ENCODE measurements around the gene LTBP1. TPM values are rescaled to one million over a fixed set of nuclear protein-coding genes. Genes with fewer than 3 reads are reported as not detected.
A peak's percentile ranks its signal among the peaks of the same experiment; 100 is the strongest.
"Not testable (repeated sequence)": the region's sequence is repeated elsewhere in the genome, so short reads cannot be mapped to it uniquely, and the experiment has no call there.

Gene LTBP1
- total RNA-seq, 1 donor from 2014 or later: 36.1 TPM

DNA sequence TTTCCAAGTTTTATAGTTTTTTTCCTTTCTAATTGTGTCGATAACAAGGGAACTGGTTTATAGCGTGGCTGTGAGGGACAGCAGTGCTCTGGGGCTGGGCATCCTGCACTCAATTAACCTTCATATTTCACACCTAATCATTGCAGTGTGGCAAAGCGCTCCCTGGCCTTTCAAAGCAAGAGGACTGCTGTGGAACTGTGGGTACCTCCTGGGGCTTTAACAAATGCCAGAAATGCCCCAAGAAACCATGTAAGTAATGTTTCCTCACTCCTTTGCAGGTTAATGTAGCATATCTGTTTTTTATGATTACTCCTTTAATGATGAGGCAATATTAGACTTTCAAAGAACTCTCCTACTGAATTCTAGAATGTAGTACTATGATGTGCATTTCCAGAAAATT is 270.7 kb downstream of the LTBP1 start:
- no peak for DNase-seq (ENCODE audit: low read depth in 2 of 2)

DNA sequence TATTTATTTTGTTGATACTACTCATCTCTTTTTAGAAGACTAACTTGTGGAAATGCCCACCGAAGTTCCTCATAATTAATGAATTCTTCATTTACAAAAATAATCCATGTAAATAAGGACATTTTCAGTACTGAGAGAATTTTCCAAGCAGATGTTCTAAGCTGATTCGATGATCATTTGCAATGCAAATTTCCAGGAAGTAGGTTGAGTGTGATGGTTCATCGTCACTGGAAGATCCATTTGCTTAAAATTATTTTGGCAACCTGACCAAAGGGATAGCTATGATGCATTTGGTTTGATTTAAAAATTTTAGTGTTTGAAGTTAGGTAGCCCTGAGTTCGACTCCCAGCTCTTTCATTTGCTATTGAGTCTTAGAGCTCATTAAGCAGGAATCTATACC is 272.4 kb downstream of the LTBP1 start:
- DNase-seq (ENCODE audit: low read depth in 2 of 2): no peak

DNA sequence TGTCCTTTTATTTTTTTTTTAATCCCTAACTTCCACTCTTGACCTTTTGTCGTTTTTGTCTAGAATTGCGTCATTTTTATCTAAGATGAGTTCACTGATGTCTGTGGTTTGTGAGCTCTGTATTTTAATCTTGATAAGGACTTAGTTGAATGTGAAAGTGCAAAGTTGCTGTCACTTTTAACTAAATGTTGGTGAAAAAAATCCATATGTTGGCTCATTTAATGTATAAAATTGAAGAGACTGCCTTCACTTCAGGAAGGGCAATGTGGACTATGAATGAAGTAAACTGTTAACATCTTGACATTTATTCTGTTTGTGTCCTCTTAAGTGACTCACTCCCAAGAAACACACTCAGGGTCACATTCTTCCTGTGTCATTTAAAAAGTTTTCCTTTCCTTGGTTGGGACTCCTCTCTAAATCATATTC is 273.1 kb downstream of the LTBP1 start:
- peak in 1 of 2 donors; percentile 56 for DNase-seq (ENCODE audit: low read depth in 2 of 2)

DNA sequence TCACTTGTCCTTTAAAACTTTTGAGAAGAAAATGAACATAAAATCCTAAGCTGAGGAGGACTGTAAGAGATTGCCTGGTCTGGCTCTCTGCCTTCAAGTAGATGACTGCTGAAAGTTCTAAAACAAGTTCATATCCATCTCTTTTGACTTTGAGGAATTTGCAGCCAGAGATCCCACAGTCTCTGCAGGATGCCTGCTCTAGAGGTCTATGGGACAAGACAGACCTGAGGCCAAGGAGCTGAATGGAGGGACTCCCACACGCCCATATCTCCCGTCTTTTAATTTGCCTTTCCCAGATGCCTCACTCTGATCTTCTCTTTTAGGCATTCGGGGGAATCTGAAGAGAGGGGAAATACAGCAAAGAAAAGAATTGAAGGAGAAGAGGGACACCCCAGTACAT is 273.8 kb downstream of the LTBP1 start:
- no peak for DNase-seq (ENCODE audit: low read depth in 2 of 2)

DNA sequence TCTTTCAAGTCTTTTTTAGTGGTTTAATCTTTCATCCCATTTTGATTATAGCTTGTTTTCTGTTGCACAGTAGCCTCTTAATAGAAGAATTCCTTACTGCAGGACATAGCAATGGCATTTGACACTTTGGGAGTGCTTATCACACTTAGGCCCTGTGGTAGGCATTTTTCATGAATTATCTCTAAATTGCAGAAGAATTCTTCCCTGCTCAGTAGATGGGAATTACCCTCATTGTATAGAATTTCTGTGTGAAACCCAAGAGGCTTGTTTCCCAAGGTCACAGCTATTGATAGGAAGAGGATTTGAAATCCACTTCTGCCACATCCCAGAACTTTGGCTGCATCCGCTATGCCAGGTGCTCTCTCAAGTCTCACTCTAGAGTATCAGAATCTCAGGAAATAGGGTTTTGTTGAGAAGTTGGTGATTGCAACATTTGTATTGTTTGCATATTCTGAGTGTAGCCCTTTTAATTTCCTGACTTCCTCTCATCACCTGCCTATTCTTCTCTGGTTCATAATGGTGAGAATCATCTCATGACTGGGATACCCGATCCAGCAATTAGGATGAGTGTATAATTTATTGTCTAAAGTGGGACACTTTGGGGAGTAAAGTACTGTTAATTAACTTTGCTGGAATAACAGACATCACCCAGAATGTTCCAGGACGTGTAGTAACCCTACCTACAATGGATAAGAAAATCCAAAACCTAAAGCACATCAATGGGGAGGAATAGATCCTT is 274.5 kb downstream of the LTBP1 start:
- DNase-seq (ENCODE audit: low read depth in 2 of 2): peak in 1 of 2 donors; percentile 59

DNA sequence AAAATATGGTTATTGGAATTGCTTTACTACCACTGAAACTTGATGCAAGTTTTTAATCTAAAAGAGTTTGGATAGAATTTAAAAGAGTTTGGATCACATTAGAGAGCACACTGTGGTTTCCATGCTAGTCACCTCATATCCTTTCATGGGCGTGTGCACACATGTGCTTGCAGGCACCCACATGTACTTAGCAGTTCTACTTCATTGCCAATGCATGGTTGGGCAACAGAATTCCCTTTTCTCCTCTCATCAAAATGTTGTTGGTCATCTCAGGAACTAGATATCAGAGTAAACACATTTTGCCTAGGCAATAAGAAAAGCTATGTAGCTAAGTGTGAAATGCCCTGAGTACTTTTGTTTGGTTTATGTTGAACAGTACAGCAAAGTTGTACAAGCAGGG is 275.6 kb downstream of the LTBP1 start:
- no peak for DNase-seq (ENCODE audit: low read depth in 2 of 2)

DNA sequence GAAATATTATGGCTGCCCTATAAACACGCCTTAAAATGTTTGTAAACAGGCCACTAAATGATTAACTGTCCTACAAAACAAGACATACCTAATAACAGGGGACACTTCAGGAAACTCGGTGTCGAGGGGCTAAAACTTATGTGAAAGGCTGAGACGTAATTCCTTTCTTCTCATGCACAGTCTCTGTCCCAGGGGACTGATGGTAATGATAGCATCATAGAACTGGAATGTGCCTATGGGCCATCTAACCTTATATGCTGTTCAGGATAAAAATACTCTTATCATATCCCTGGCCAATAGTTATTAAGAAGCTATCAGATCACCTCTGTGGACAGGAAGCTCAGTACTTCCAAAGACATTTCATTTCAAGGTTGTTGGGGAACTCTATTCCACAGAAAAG is 277.1 kb downstream of the LTBP1 start:
- DNase-seq (ENCODE audit: low read depth in 2 of 2): no peak

DNA sequence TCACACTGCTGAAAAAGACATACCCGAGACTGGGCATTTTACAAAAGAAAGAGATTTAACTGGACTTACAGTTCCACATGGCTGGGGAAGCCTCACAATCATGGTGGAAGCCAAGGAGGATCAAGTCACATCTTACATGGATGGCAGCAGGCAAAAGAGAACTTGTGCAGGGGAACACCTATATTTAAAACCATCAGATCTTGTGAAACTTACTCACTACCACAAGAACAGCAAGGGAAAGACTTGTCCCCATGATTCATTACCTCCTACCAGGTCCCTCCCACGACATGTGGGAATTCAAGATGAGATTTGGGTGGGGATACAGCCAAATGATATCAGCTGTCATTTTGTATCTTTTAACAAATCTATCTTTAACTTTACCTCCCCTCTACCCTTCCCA is 278.6 kb downstream of the LTBP1 start:
- DNase-seq (ENCODE audit: low read depth in 2 of 2): no peak

DNA sequence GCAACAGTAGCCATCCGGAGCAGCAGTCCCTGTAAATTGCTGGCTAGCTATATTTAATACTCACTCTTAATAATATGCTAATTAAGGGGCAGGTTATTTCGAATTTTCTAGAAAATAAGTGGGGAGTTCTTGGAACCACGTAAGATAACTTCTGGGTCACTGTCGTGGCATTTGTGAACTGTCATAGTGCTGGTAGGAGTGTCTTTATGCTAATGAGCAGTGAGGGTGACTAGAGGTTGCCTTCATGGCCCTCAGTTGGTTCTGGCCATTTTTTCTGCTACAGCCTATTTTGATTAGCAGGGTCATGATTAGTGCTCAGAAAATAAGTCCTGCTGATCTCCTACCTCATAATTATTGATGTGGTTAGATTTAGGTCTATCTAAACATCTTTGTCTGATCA is 279.8 kb downstream of the LTBP1 start:
- DNase-seq (ENCODE audit: low read depth in 2 of 2): no peak

DNA sequence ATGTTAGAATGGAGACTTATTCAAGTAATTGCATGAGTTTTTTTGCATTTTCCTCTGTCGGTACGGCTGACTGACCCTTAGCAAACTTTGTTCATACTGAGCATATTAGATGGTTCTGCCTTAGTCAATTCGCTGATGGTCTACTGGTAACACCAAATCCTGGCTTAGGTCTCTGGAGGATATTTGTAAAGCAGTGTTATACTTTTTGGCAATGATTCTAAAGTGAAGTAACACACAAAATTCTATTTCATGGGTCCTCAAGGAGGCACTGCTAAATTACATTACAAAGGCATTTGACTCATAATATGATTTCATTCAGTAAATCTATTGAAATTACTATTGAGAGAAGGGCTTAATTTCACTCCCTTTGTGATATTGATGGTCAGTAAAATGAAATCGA is 282.9 kb downstream of the LTBP1 start:
- no peak for DNase-seq (ENCODE audit: low read depth in 2 of 2)

DNA sequence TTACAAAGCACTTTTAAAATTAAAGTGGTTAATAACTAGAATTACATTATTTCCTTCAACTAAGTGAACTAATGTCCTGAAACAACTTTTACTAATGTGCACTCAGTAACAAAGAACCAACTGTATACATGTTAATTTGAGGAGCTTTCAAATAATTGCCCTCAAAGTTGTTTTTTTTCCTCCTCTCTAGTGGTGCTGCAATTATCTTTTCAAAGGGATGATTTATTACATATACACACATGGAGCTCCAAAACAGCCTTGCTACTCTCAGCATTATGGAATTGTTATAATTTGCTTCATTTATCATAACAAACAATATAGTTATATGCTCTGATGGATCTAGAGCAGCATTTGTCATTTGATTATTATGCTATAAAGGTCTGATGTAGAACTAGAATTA is 283.4 kb downstream of the LTBP1 start:
- DNase-seq (ENCODE audit: low read depth in 2 of 2): no peak

DNA sequence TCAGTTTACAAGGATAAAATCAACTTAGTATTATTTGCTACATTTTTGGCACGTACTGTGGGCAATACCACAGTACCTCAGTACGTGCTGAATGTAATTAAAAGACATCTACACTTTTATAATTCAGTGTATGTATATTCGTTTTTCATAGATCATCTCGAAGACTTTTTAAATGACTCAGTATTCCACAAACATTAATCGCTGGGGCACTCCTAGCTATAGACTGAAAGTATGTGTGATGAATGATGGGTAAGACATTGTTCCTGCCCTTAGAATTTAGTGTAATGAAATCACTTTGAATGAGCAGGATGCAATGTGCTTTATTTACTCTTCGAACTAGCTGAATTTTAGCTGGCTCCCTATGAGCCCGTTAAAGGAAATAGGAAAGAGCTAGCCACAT is 284.1 kb downstream of the LTBP1 start:
- DNase-seq (ENCODE audit: low read depth in 2 of 2): no peak

DNA sequence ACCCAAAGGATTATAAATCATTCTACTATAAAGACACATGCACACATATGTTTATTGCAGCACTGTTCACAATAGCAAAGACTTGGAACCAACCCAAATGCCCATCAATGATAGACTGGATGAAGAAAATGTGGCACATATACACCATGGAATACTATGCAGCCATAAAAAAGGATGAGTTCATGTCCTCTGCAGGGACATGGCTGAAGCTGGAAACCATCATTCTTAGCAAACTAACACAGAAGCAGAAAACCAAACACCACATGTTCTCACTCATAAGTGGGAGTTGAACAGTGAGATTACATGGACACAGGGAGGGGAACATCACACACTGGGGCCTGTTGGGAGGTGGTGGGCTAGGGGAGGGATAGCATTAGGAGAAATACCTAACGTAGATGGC is 288.8 kb downstream of the LTBP1 start:
- DNase-seq (ENCODE audit: low read depth in 2 of 2): not testable (repeated sequence)

DNA sequence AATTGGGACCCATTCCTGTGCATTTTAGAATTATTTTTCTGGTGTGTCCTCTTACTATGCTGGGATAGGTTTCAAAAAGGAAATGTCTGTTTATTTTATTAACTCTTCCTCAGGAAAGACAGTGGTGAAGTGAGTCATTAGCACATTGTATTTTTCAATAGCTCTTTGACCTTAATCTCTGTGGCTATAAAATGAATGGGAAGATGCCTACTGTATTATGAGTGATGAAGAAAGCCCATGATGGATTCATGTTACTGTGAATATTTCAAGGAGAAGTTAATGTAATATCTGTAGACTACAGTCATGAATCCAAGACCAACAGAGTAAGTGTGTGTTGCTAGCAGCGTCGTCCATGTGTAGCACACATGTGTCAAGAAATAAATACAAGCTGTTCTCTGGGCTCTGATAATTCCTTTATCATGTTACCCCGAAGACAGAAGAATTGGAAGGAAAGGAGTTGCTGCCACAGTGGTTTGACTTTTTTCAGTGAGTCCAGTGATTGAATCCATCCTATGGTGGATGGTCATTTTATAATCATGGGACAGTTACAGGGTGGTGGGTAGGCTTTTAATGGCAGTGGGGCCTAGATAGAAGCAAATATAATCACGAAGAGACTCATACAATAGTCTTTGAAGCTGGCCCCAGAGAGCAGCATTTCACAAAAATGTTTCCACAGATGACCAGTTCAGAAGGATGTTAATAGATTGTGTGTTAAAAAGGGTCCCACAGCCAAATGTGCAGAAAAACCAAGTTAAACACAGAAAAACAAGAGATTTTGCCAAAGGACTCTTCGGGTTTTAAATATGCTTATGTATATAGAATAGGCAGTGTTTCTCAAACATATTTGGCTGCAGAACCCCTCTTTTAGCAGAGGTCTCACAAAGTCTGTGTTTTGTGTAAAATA is 290.0 kb downstream of the LTBP1 start:
- peak; percentile 91 for DNase-seq (ENCODE audit: low read depth in 2 of 2)

DNA sequence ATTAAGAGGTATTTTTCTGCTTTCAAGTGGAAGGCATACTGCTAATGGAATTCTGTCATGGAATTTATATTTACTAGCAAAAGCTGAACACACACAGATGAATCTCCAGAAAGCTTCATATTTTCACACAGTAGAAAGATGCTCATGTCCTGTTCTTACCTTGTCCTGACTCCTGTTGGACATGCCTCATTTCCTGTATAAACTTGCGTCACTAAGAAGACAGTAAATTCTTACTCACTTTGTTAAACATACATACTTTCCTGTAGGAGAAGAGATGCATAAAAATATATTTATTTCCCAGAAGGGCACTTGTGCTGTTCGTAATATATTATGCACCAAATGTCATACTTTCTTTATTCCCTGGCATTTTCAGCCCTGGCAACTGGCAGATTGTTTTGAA is 291.4 kb downstream of the LTBP1 start:
- DNase-seq (ENCODE audit: low read depth in 2 of 2): peak in 1 of 2 donors; percentile 90

DNA sequence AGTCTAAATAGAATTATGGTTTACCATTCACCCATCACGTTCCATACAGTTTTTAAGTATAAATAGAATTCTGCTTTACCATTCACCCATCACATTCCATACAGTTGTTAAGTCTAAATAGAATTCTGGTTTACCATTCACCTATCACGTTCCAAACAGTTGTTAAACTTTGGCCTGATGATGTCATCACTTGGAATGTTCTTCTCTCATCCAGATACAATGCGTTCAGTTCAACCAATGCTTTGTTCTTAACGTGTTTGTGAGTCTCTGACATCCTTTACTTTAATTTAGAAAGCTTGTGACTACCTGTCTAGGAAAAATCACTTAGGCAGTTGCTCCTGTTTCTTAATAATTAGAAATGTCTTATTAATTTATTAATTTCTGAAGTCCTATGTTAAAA is 293.4 kb downstream of the LTBP1 start:
- DNase-seq (ENCODE audit: low read depth in 2 of 2): peak; percentile 50 to 59

DNA sequence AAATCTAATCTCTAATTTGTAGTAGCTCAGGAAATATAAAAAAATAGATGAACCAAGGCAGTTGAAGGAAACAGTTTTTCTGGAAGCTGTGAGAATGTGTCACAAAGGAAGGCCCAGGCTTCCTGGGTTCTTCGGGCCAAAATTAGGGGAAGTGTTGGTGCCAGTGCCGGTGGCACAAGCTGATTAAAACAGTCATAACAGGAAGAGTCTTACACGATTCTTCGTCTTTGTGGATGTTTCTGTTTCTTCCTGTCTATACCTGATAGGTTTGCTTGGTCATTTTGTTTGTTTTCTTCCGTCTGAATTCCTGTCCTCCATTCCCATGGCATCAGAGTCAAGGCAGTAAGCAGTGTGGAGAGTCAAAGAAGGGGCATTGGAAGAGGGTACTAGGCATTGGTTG is 294.3 kb downstream of the LTBP1 start:
- peak in 1 of 2 donors; percentile 40 for DNase-seq (ENCODE audit: low read depth in 2 of 2)

DNA sequence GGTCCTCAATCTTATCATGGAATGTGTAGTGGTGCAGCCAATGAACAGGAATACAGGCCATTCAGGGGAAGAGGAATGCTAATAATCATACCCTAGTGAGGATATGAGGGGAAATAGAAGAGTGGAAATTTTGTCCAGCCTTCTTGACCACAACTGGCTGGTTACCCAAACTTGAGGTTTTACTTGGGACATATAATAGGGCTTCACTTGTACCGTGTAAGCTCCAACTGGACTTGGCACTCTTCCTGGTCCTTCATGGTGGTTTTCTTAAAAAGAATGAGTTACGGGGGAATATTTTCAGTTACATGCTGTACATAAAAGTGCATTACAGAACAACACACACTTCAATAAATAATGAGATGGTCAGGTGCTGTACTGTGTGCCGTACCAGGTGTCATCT is 294.8 kb downstream of the LTBP1 start:
- DNase-seq (ENCODE audit: low read depth in 2 of 2): no peak

DNA sequence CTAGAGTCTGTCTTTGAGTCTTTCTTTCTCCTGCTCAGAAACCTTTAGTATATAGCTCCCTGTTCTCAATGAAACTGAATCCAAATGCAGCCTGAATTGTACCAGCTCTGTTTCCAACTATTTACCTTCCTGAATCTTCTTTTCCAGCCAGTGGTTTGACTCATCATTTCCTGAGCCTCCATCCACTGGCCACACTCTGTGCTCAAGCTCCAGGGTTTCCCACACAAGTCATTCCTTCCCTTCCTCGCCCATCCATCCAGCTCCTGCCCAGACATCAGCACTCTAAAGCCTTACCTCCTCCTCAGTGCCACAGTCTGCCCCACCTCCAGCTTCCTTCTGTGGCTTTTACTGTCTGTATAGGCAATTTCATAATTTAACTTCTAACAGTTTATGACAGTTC is 296.1 kb downstream of the LTBP1 start:
- peak; percentile 85 to 95 for DNase-seq (ENCODE audit: low read depth in 2 of 2)

DNA sequence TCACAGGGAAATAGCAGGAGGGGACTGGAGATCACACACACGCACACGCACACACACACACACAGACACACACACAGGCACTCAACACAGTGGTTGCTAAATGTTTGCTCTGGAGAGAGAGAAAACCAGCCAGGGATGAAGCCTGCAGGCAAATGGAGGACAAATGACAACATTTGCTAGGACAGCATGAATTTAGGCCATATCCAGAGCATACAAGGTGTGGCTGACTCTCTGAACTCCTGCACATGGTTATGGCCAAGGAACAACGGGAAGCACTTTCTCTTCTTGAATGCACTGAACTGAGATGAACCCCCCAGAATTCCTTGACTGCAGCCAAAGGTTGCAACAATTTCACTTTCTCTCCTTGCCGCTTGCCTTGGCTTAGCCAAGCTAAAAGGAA is 299.7 kb downstream of the LTBP1 start:
- DNase-seq (ENCODE audit: low read depth in 2 of 2): no peak

DNA sequence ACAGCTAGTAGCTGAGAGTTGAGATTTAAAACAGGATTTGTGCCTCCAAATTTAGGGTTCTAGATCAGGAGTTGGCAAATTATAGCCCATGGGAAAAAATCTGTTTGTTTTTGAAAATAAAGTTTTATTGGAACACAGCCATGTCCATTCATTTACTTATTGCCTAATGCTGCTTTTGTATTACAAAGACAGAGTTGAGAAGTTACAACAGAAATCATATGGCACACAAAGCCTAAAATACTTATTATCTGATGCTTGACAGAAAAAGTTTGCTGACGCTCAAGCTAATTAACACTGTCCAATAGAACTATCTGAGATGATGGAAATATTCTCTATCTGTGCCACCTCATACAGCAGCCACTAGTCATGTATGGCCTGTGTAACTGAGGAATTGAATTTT is 300.6 kb downstream of the LTBP1 start:
- no peak for DNase-seq (ENCODE audit: low read depth in 2 of 2)

DNA sequence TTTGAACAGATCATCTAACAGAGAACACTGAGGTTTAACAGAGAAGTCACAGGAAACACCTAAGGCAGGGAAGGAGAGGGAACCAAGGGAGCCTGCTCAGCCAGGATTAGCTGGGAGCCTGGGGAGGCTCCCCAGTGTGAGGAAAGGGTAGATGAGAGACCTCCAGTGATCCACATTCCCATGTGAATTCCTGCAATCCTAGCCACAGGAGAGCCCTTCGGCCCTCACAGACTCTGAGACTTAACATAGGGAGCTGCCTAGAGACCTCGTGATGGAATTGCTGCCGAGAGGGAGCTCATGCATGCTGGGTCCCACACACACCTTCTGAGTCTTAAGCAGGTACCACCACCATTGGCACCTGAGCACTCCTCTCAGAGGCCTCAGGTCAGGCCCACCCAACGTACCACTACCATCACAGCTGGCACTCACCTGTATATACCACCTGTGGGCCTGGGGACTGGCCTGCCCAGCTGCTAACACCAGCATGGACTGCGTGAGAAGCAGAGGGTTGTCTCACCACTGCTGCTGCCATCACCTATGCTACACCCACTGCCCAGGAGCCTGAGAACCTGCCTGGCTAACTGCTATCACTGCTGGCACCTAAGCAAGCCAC is 303.8 kb downstream of the LTBP1 start:
- no peak for DNase-seq (ENCODE audit: low read depth in 2 of 2)

All from lung microvascular endothelial cell (primary cell).